NOMO-1 treated with DMSO at 0.1 percent for 48 hours (cell line): Measurements from ENCODE around the gene SOHLH1.

Experiments used
- DNase-seq: peaks from one replicate; lab custom pipeline; 2025; ENCODE audit not compliant: unreplicated experiment; lab: John Stamatoyannopoulos, UW

The SOHLH1 gene

GRCh38 chr9:135731454-135731853 lies 32.2 kb upstream of the SOHLH1 start:
- no peak for DNase-seq

DNA sequence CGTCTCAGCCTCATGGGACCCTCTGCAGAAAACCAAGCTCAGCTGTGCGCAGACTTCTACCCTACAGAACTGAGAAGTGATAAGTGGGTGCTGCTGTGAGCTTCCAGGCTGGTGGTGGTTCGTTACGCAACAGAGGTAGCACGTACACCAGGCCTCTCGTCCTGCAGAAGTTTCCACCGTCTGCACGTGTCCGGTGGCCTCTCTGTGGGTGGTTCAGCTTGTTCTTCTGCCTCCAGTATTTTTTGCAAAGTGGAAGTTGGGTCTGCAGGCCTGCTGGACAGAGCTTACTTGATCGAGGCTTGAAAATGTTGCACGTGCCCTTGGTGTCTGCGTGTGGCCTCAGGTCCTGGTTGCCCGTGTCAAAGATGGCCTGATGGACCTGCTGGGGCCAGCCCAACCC lies 30.2 kb upstream of the SOHLH1 start:
- peak; percentile 84 for DNase-seq

DNA sequence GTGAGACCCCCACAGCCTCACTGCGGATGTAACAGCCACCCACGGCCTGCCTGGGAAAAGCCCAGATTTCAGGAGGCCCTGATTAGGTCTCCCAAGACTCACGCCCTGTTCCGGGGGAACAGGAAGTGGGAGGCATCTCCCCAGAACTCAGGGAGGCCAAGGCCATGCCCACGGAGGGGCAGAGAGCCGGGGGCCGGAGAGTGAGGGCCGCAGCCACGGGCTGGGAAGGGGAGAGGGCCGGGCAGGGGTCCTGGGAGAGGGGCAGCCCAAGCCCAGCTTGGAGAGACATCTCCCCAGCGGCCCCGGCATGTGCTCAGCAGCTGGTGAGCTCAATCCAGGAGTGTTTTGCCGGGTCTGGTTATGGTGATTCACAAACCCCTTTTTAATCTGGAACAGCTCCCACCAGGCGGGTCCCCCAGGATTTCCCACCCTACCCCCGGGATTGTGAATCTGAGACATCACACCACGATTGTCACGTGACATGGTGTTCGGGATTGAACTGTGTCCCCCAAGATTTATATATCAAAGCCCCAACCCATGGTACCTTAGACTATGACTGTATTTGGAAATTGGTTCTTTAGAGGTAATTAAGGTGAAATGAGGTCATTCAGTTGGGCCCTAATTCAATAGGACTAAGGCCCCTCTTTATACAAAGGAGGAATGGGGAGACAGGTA lies 29.3 kb upstream of the SOHLH1 start:
- no peak for DNase-seq

- DNase-seq, result no peak
These were observed 28.1 kb upstream of the SOHLH1 start for GRCh38 chr9:135727257-135727875.

DNA sequence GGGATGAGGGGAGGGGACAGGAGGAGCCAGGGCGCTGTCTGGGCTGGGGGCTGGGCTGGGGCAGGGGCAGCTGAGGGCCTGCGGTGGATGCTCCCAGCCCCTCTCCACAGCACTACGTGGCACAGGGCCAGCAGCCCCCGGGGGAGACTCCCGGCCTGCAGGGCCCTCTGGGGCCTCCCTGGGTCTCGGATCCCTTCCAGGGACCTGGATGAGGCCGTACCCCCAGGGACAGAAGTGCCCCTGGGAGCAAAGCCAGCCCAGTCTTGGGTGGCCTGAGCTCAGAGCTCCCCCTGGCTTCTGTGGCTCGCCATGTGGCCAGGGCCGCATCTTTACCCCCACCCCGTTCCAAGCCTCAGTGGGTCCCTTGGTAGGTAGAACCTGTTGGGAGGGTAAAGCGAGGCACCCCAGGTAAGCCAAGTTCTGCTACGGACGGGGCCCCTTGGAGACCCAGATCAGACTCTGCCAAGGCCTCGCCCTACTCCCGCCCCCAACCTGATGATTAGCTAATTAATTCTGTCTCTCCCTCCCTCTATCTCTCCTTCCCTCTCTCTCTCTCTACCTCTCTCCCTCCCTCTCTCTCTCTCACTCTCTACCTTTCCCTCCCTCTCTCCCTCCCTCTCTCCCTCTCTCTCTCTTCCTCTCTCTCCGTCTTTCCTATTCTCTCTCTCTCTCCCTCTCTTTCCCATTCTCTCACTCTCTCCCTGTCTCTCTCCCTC lies 27.0 kb upstream of the SOHLH1 start:
- DNase-seq, result no peak

GRCh38 chr9:135724186-135724787 lies 25.0 kb upstream of the SOHLH1 start:
- no peak for DNase-seq

GRCh38 chr9:135722365-135722764 lies 23.1 kb upstream of the SOHLH1 start:
- no peak for DNase-seq

DNA sequence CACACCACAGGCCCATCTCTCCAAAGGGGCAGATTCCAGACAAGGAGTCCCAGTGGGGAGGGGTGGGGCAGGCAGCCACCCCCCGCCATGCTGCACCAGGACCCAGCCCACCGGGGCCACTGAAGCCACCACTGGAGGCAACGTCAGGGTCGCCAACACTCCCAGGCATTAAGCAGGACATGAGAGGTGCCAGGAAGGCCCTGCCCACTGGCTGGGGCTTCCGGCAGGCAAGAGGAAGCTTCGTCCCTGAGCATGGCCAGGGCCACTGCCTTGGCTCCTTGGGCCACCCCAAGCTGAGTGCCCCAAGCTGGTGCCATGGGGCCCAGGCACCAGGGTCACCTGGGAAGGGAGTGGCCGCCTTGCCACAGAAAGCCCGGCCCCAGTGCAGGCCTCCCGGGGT lies 20.2 kb upstream of the SOHLH1 start:
- no peak for DNase-seq

DNA sequence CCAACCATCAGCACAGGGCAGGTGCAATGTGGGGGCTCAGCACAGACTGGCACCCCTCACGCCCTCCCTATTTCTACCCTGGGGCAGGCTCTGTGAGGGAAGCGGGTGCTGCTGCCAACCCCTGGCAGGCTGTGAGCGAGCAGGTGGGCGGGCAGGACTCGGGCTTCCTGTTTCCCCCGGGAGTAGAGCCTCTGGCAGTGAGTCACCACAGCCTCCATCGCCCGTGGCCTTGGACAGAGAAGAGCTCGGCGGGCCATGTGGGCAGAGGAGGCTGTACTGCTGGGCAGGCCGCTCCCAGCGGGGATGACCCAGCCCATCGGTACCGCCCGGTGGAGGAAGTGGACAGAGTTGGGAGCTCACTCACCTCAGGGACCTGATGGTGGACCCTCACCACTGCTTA lies 19.3 kb upstream of the SOHLH1 start:
- peak; percentile 38 for DNase-seq

DNA sequence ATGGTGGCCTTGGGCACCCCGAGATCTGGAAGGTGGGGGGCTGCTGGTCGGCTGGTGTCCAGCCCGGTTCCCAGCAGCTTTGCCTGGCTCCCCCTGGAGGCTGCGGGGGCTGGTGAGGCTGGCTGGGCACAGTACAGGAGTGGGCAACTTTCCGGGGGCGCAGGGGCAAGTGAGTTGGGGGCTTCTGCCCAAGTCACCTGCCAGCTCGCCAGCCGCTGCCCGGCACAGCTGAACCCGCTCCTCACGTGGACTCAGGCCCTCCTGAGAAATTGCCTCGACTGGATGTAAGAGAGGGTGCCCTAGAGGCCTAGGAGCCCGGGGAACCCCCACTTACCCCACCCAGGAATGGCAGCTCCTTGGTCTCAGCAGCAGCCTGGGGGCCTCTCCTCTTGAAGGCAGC lies 18.1 kb upstream of the SOHLH1 start:
- no peak for DNase-seq

GRCh38 chr9:135716045-135716444 lies 16.8 kb upstream of the SOHLH1 start:
- no peak for DNase-seq

DNA sequence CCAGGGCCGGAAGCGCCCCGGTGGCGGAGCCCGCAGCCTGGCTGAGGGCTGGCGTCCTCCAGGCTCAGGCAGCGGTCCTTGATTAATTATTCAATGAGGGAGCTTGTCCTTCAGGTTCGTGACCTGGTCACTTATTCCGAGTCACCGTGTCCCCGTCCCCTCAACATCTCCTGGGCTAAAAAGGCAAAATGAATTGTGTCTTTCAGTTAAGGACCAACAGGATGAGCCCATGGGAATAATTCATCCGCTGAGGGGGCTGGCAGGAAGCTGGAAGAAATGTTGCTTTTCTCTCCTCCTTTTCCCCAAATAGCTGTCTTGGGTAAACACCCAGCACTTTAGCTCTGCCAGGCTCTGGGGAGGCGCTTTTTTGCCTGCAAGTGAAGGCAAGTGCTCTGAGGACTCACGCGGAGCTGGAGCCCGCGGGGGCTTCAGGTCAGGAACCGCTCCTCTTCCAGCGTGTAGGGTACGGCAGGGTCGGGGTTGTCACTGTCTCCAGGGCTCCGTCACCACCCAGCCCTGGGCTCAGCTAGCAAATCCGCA lies 15.8 kb upstream of the SOHLH1 start:
- no peak for DNase-seq

DNA sequence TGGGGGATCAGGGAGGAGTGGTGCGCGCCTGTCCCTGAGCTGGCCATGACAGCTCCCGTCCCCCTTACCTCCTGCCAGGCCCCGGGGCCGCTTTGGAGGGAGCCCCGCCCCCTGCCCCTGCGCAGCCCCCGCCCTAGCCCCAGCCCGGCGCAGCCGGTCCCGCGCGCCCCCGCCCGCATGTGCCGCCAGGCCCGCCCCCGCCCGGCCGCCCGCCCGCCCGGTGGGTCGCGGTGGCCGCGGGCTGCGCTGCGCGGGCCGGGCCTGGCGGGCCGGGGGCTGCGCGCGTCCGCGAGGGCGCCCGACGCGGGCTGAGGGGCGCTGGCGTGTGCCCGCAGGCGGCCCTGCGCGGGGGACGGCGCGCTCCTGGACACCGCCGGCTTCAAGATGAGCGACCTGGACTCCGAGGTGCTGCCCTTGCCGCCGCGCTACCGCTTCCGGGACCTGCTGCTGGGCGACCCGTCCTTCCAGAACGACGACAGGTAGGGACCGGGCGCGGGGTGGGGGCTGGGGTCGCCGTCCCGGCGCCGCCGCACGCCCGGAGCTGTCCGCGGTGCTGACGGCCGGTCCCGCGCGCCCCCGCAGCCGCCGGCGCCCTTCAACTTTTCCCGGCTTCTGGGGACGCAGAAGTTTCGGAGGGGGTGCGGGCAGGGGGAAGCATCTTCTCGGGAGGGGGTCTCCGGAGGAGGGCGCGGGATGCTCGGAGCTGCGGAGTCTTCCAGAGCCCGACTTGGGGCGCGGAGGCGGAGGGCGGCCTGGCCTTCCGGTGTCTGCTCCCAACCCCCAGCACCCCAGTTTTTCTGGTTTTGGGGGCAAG lies 15.2 kb upstream of the SOHLH1 start:
- DNase-seq, result no peak

DNA sequence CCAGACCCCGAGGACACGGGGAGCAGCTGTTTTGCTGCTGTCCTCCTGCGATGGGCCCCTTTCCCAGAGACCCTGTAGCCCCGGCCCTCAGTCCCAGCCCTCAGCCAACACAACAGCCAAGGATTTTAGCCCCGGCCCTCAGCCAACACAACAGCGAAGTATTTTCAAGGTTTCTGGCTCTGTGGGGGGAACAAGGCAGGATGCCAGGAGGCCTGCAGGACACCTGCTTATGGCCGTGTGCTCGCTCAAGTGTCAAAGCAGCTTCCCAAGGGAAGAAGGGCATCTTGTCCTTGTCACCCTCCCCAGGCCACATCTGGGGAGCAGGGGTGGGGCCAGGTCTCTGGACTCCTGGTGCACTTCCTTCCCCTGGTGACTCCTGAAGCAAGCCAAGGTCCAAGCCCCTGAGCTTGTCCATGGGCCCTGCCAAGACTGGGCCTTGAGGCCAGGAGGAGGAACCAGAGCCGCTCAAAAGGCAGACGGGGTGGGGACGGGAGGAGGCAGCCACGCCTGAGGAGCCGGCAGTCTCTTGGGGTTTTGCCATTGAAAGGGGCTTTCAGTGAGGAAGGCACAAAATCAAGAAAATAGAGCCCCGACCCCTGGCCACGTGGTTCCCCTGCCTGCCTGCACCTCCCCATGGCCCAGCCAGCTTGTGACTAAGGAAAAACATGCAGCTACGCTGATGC lies 13.5 kb upstream of the SOHLH1 start:
- no peak for DNase-seq

- DNase-seq, result no peak
These were observed 12.6 kb upstream of the SOHLH1 start for GRCh38 chr9:135711881-135712280.

- no peak for DNase-seq
These were observed 12.1 kb upstream of the SOHLH1 start for GRCh38 chr9:135711391-135711790.

DNA sequence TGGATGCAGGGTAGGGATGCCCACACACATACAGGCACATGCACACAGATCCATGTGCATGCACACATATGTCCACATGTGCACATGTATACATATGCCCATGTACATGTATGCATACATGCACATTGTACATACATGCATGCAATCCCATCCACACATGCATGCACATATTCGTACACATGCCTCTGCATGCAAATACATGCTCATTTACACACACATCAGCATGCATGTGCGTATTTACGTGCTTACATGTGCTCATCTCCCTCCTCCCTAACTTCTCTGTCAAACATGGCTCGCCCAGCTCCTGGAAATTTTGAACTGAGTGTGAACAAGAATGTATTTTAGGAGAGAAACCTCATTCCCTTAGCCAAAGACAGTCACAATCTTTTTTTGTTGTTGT lies 8.9 kb upstream of the SOHLH1 start:
- DNase-seq, result no peak

GRCh38 chr9:135707252-135708138 lies 8.2 kb upstream of the SOHLH1 start:
- DNase-seq, result no peak

GRCh38 chr9:135706288-135706687 lies 7.0 kb upstream of the SOHLH1 start:
- DNase-seq, result no peak
